Activated naive CD8-positive, alpha-beta T cell treated with anti-CD3 and anti-CD28 coated beads, Interleukin-2, amount 10 ng/mL, durations not matched to agents 7 days and 5 days (primary cell): ENCODE data around the gene ASRGL1. TPM values are rescaled to one million over a fixed set of nuclear protein-coding genes. Genes with fewer than 3 reads are reported as not detected.
A peak's percentile ranks its signal among the peaks of the same experiment; 100 is the strongest.

Experiments used
- ATAC-seq: fragments of 150-1000 bp; cut with Tn5 transposase; one replicate; pipeline ENCODE4 v1.10.0; 2021; ENCODE audit warnings: low read depth, moderate library complexity
- POLR2A ChIA-PET: fragments of 350-600 bp; sonication (Branson Sonifier 250); formaldehyde crosslinking; loops from one replicate; lab custom pipeline; 2021; ENCODE audit warnings: antibody characterized with exemption; lab: Charles Lee
- DNase-seq: peaks from one replicate; pipeline ENCODE4 v3.0.0; 2021
- H3K27ac Mint-ChIP-seq: one replicate; pipeline ENCODE4 v1.8.0; 2022; ENCODE audit warnings: mild to moderate bottlenecking, mixed read lengths
- H3K27me3 Mint-ChIP-seq: one replicate; pipeline ENCODE4 v1.8.0; 2022; ENCODE audit warnings: mild to moderate bottlenecking, moderate library complexity, mixed read lengths
- H3K36me3 Mint-ChIP-seq: one replicate; pipeline ENCODE4 v1.8.0; 2021; ENCODE audit warnings: mild to moderate bottlenecking, mixed read lengths
- H3K4me1 Mint-ChIP-seq: one replicate; pipeline ENCODE4 v1.8.0; 2021; ENCODE audit warnings: mixed read lengths
- H3K4me3 Mint-ChIP-seq: one replicate; pipeline ENCODE4 v1.8.0; 2022; ENCODE audit warnings: mild to moderate bottlenecking, moderate library complexity, mixed read lengths
- H3K9me3 Mint-ChIP-seq: one replicate; pipeline ENCODE4 v1.8.0; 2021; ENCODE audit warnings: mixed read lengths
- total RNA-seq, 2 experiments: library from RNA; stranded (reverse); gene quantifications; one replicate each; pipeline ENCODE4 v1.2.3, GENCODE V29; 2021

ASRGL1 gene
- total RNA-seq, 2 experiments from 2014 or later: 11.3 to 12.2 TPM

GRCh38 chr11:62400760-62401159 is 63.5 kb downstream of the ASRGL1 start:
- POLR2A ChIA-PET: interaction anchor here (2.2 to 3.1 kb wide), 3 partner anchors 156 to 264 kb away, joined by 9 to 19 read pairs (median 11); partner anchors contain the start of genes C11orf98, CSKMT and TUT1
- no peak overlapping the region for H3K4me3 Mint-ChIP-seq

DNA sequence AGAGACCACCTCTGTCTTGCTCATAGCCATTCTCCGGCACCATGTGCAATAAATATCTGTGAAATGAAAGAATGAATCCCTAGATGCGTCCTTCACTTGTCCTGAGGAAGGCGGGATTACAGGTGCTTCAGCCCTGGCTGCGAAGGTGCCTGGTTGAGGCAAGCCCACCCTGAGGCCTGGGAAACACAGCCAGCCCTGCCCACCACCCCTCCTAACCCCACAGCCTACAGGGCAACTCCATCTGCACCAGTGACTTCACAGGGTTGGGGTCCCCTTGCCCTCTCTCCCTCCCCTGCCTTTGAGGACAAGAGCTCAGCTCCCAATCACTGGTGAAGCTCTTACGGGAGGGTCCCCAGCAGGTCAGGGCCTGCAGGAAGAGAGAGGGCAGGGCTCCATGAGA is 64.1 kb downstream of the ASRGL1 start:
- ATAC-seq (no peak), DNase-seq (no peak)
- Mint-ChIP-seq H3K4me1 (peaks cover 27% of the 10 kb centered on the region), H3K27me3 (no peaks in the 10 kb centered on the region), H3K9me3 (no peaks in the 10 kb centered on the region), H3K27ac (peak overlapping the region; percentile 88), H3K4me3 (peak overlapping the region; percentile 76), H3K36me3 (no peaks in the 10 kb centered on the region)
- POLR2A ChIA-PET: interaction anchor here (0.5 to 3.1 kb wide), 10 partner anchors 8 to 1106 kb away, joined by 3 to 19 read pairs (median 9); partner anchors contain the start of genes AHNAK, C11orf98, CSKMT and TUT1

More at GRCh38 chr11:62400760-62401159, 63.5 kb downstream of the ASRGL1 start:
- ATAC-seq (no peak), DNase-seq (no peak)
- Mint-ChIP-seq H3K36me3 (no peaks in the 10 kb centered on the region), H3K27ac (no peak overlapping the region), H3K9me3 (no peaks in the 10 kb centered on the region), H3K27me3 (no peaks in the 10 kb centered on the region), H3K4me1 (peaks cover 27% of the 10 kb centered on the region)

DNA sequence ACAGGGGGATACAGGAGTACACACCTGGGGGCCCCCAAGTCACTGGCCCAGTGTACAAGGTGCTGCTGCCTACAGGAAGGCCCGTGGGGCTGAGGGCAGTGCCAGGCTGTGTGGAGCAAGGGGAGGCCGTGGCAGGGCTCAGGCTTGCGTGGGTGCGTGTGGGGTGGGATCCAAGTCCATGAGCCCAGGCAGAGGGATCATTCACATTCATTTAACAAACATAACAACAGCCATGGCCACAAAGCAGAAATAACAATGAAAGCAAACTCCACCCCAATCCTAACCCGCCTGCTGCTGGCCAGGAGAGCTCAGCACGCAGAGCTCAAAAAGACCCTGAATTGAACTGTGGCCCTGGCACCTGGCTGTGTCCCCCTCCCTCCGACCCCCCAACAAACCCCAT is 64.6 kb downstream of the ASRGL1 start:
- ATAC-seq (no peak), DNase-seq (no peak)
- peak overlapping the region; percentile 88 for H3K27ac Mint-ChIP-seq
- POLR2A ChIA-PET: interaction anchor here (0.6 to 3.1 kb wide), 17 partner anchors 9 to 480 kb away, joined by 3 to 19 read pairs (median 4); partner anchors contain the start of genes AHNAK, C11orf98, CSKMT and EEF1G
- peak overlapping the region; percentile 76 for H3K4me3 Mint-ChIP-seq
- peaks cover 27% of the 10 kb centered on the region for H3K4me1 Mint-ChIP-seq
- no peaks in the 10 kb centered on the region for H3K9me3 Mint-ChIP-seq
- no peaks in the 10 kb centered on the region for H3K36me3 Mint-ChIP-seq
- H3K27me3 Mint-ChIP-seq: no peaks in the 10 kb centered on the region

GRCh38 chr11:62402226-62402959 is 65.1 kb downstream of the ASRGL1 start:
- Mint-ChIP-seq H3K27me3 (no peaks in the 10 kb centered on the region), H3K9me3 (no peaks in the 10 kb centered on the region), H3K4me1 (peaks cover 27% of the 10 kb centered on the region), H3K4me3 (peak overlapping the region; percentile 76), H3K27ac (peak overlapping the region; percentile 88), H3K36me3 (no peaks in the 10 kb centered on the region)
- ATAC-seq (peak; percentile 97), DNase-seq (peak; percentile 72)
- POLR2A ChIA-PET: interaction anchor here (0.6 to 3.1 kb wide), 17 partner anchors 8 to 479 kb away, joined by 3 to 19 read pairs (median 4); partner anchors contain the start of genes AHNAK, C11orf98, CSKMT and EEF1G

DNA sequence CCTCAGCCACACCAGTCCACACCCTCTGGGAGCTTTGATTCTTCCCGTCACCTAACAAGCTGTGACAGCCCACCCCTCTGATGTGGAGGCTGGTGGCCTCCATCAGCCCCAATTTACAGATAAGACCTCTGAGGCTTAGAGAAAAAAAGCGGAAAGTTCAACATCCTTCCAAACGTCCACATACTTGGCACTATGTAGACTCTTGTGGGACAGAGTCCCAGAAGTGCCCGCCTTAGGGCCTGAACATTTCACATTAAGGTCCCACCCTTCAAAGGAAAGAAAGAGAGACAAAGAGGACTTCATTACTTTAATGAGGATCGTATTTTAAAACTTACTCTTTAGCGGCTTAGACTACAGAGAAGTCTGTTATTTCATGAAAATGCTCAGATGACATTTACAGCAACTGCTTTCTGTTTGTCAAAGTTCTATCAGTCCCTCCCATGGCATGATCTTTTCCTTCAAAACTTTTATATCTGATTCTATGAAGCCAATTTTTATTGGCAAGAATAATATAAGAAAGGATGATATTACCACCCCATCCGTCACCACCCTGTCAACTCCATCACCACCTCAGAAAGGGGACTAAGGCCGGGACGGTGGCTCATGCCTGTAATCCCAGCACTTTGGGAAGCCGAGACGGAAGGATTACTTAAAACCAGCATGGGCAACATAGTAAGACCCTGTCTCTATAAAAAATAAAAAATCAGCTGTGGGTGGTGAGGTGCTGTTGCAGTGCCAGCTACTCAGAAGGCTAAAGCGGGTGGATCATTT is 65.9 kb downstream of the ASRGL1 start:
- Mint-ChIP-seq H3K27me3 (no peaks in the 10 kb centered on the region), H3K27ac (peak overlapping the region; percentile 88), H3K4me3 (peak overlapping the region; percentile 76), H3K9me3 (no peaks in the 10 kb centered on the region), H3K36me3 (no peaks in the 10 kb centered on the region), H3K4me1 (peaks cover 25% of the 10 kb centered on the region)
- ATAC-seq (no peak), DNase-seq (no peak)
- POLR2A ChIA-PET: interaction anchor here (0.7 to 3.1 kb wide), 7 partner anchors 10 to 487 kb away, joined by 3 to 19 read pairs (median 9); partner anchors contain the start of genes AHNAK, C11orf98 and CSKMT

DNA sequence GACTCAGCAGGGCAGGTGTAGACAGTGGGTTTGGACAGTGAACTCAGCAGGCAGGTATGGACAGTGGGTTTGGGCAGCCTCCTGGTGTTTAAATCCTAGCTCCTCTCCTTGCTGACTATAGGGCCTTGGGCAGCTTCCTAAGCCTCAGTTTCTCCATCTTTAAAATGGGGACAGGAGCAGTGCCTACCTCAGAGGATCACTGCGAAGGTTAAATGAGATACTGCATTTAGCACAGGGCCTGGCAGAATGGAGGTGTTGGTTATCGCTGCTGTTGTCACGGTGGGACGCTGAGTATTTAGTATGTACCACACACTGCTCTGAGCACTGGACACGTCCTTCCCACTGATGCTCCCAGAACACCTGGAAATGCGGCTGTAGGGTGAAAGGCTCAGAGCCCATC is 67.2 kb downstream of the ASRGL1 start:
- no peak for ATAC-seq
- Mint-ChIP-seq H3K9me3 (no peaks in the 10 kb centered on the region), H3K27me3 (no peaks in the 10 kb centered on the region), H3K36me3 (no peaks in the 10 kb centered on the region), H3K4me3 (no peak overlapping the region), H3K4me1 (peaks cover 23% of the 10 kb centered on the region), H3K27ac (no peak overlapping the region)
- POLR2A ChIA-PET: no interaction called here
- DNase-seq: no peak

- H3K9me3 Mint-ChIP-seq: no peaks in the 10 kb centered on the region
Measured at GRCh38 chr11:62404901-62405300, 67.7 kb downstream of the ASRGL1 start.

DNA sequence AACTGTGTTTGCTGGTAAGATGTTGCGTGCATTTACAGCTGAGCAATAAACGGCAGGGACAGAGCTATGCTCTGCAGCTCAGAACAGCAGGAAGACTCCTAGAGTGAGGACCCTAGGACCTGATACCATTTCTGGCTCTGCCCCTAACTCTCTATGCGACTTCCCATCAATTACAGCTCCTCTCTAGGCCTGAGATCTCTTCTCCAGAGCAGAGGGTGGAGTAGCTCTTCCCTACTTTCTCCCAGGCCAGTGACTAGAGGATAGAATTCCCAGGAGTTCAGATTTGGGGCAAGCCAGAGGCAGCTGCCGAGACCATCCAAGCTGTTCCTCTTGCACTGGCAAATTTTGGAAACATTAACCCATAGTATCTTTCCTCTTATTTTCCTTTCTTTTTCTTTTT is 68.8 kb downstream of the ASRGL1 start:
- ATAC-seq: no peak
- POLR2A ChIA-PET: no interaction called here
- Mint-ChIP-seq H3K36me3 (no peaks in the 10 kb centered on the region), H3K4me3 (no peak overlapping the region), H3K4me1 (peaks cover 21% of the 10 kb centered on the region), H3K27ac (no peak overlapping the region), H3K27me3 (no peaks in the 10 kb centered on the region), H3K9me3 (no peaks in the 10 kb centered on the region)
- no peak for DNase-seq

More at GRCh38 chr11:62404901-62405300, 67.7 kb downstream of the ASRGL1 start:
- Mint-ChIP-seq H3K27me3 (no peaks in the 10 kb centered on the region), H3K36me3 (no peaks in the 10 kb centered on the region), H3K27ac (no peak overlapping the region), H3K4me1 (peaks cover 21% of the 10 kb centered on the region), H3K4me3 (no peak overlapping the region)
- no peak for DNase-seq
- no peak for ATAC-seq
- POLR2A ChIA-PET: no interaction called here

- no peaks in the 10 kb centered on the region for H3K36me3 Mint-ChIP-seq
- no peak overlapping the region for H3K27ac Mint-ChIP-seq
- ATAC-seq (no peak), DNase-seq (no peak)
- no peaks in the 10 kb centered on the region for H3K9me3 Mint-ChIP-seq
- POLR2A ChIA-PET: interaction anchor here (0.6 kb wide), 1 partner anchor 233 kb away, joined by 4 read pairs; no protein-coding TSS in a partner anchor
- H3K27me3 Mint-ChIP-seq: no peaks in the 10 kb centered on the region
- no peak overlapping the region for H3K4me3 Mint-ChIP-seq
- H3K4me1 Mint-ChIP-seq: no peaks in the 10 kb centered on the region
Measured at GRCh38 chr11:62409831-62410230, 72.6 kb downstream of the ASRGL1 start.

DNA sequence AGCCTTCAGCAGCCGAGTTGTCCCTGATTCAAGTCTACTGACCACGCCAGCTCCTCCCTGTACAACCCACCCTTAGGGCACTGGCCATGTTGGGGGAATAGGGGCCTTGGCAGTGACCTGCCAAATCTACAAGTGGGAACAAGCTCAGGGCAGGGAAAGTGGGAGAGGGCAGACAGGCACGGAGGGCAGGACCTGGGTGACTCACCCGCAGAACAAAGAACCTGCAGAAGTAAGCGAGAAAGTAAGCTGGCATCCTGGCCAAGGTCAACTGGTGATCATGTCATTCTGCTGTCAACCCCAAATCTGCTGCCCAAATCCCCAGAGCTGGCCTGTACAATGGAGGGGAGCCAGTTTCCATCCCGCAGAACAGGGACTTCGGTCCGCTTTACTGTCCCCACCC is 73.7 kb downstream of the ASRGL1 start:
- no peak for DNase-seq
- Mint-ChIP-seq H3K36me3 (no peaks in the 10 kb centered on the region), H3K27me3 (no peaks in the 10 kb centered on the region), H3K27ac (no peak overlapping the region), H3K9me3 (no peaks in the 10 kb centered on the region), H3K4me1 (no peaks in the 10 kb centered on the region), H3K4me3 (no peak overlapping the region)
- POLR2A ChIA-PET: interaction anchor here (0.7 kb wide), 1 partner anchor 9 kb away, joined by 3 read pairs; no protein-coding TSS in a partner anchor
- ATAC-seq: no peak

DNA sequence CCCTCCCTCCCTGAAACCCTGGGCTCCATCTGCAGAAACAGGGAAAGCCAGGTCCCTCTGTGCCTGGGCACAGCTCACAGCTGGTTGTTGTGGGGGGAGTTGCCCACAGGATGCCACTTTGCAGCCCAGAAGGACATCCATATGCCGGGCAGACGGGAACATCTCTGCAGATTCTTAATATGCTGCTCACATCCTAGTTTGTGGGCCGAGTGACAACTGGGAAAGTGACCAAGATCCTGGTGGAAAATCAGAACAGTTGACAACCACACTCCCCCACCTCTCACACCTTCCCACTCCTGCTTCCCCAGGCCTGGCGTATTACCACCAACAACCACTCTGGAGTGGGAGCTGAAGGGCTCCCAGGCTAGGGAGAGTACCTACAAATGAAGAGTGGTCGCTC is 74.3 kb downstream of the ASRGL1 start:
- Mint-ChIP-seq H3K27ac (no peak overlapping the region), H3K36me3 (no peaks in the 10 kb centered on the region), H3K4me1 (no peaks in the 10 kb centered on the region), H3K27me3 (peaks cover 2% of the 10 kb centered on the region), H3K4me3 (no peak overlapping the region), H3K9me3 (no peaks in the 10 kb centered on the region)
- ATAC-seq (no peak), DNase-seq (no peak)
- POLR2A ChIA-PET: no interaction called here

DNA sequence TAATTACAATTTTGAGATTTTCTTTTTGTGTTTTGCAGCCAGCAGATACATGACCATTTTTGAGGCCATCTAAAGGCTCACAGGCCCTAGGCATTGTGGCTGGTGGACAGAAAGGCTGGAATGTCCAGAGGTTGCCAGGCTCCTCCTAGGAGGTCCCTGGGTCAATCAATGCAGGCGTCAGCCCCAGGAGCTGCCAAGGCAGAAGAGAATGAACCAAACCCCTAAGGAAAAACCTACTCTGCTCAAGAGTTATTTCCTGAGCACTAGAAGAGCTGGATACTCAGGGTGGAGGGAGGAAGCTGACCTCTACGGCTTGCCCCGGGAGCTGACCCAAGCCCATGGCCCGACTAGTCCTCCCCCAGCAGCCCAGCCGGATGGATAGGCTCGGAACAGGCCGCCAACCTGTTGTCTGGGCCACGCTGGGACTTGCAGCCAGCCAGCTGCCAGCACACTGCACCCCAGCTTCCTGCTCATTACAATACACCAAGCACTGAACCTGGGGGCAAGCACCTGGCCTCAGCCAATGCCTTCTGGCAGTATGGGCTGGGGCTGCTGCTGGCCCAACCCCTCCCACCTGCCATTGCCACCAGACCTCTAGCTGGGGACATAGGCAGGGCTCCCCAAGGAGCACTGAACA is 75.9 kb downstream of the ASRGL1 start:
- ATAC-seq: no peak

GRCh38 chr11:62416596-62416995 is 79.3 kb downstream of the ASRGL1 start:
- no peaks in the 10 kb centered on the region for H3K36me3 Mint-ChIP-seq
- no peaks in the 10 kb centered on the region for H3K4me1 Mint-ChIP-seq
- no peak overlapping the region for H3K27ac Mint-ChIP-seq
- no peak for ATAC-seq
- no peak for DNase-seq
- H3K27me3 Mint-ChIP-seq: peaks cover 2% of the 10 kb centered on the region
- H3K9me3 Mint-ChIP-seq: no peaks in the 10 kb centered on the region
- POLR2A ChIA-PET: no interaction called here
- H3K4me3 Mint-ChIP-seq: no peak overlapping the region

More for the DNA sequence above, 75.9 kb downstream of the ASRGL1 start:
- H3K9me3 Mint-ChIP-seq: no peaks in the 10 kb centered on the region
- H3K4me3 Mint-ChIP-seq: no peak overlapping the region
- H3K4me1 Mint-ChIP-seq: no peaks in the 10 kb centered on the region
- H3K27me3 Mint-ChIP-seq: peaks cover 2% of the 10 kb centered on the region
- no peaks in the 10 kb centered on the region for H3K36me3 Mint-ChIP-seq
- no peak for DNase-seq
- POLR2A ChIA-PET: interaction anchor here (0.5 to 1.9 kb wide), 2 partner anchors 9 to 11 kb away, joined by 3 to 9 read pairs; no protein-coding TSS in a partner anchor
- no peak overlapping the region for H3K27ac Mint-ChIP-seq
